Loucy (cell line): ENCODE data around the gene HDGF.

ENCODE experiments used
- H2AFZ ChIP-seq: fragments of 200-600 bp; sonication (generic); 2 replicates; pipeline ENCODE4 v1.6.0; 2016; ENCODE audit warnings: antibody characterized with exemption, mild to moderate bottlenecking, low read length, moderate library complexity
- H3F3A ChIP-seq: fragments of 200-600 bp; 2 replicates; pipeline ENCODE4 v1.6.0; 2016; ENCODE audit warnings: antibody characterized with exemption, low read depth, mild to moderate bottlenecking
- H3K27me3 ChIP-seq: fragments of 200-600 bp; sonication (generic); 2 replicates; pipeline ENCODE4 v1.6.1; 2014; ENCODE audit warnings: low read length, mild to moderate bottlenecking; ENCODE audit not compliant: insufficient read depth, poor library complexity, severe bottlenecking
- H3K36me3 ChIP-seq: fragments of 200-600 bp; sonication (generic); 2 replicates; pipeline ENCODE4 v1.6.1; 2016; ENCODE audit warnings: low read length; ENCODE audit not compliant: insufficient read depth
- H3K4me1 ChIP-seq: fragments of 200-600 bp; sonication (generic); 2 replicates; pipeline ENCODE4 v1.5.1; 2014; ENCODE audit warnings: low read length, mild to moderate bottlenecking; ENCODE audit not compliant: insufficient read depth, poor library complexity, severe bottlenecking
- H3K4me2 ChIP-seq: fragments of 200-600 bp; sonication (generic); 2 replicates; pipeline ENCODE4 v1.6.0; 2014; ENCODE audit warnings: antibody characterized with exemption, low read length, low read depth, mild to moderate bottlenecking; ENCODE audit not compliant: poor library complexity, severe bottlenecking
- H3K4me3 ChIP-seq: fragments of 200-600 bp; sonication (generic); 2 replicates; pipeline ENCODE4 v1.5.1; 2014; ENCODE audit warnings: low read length, mild to moderate bottlenecking, mixed read lengths; ENCODE audit not compliant: poor library complexity, severe bottlenecking
- H3K79me2 ChIP-seq: fragments of 200-600 bp; sonication (generic); 2 replicates; pipeline ENCODE4 v1.6.1; 2014; ENCODE audit warnings: low read length; ENCODE audit not compliant: insufficient read depth
- H3K9ac ChIP-seq: fragments of 200-600 bp; sonication (generic); 2 replicates; pipeline ENCODE4 v1.6.0; 2014; ENCODE audit warnings: mild to moderate bottlenecking, low read depth, low read length, moderate library complexity; ENCODE audit not compliant: poor library complexity, severe bottlenecking
- H3K9me2 ChIP-seq: fragments of 200-600 bp; sonication (generic); replicated peaks from 2 replicates; pipeline ENCODE4 v1.6.1; 2016; ENCODE audit warnings: low read depth, low read length, mixed read lengths
- H3K9me3 ChIP-seq: fragments of 200-600 bp; sonication (generic); 2 replicates; pipeline ENCODE4 v1.6.1; 2014; ENCODE audit warnings: mild to moderate bottlenecking, antibody characterized with exemption, low read length, low read depth; ENCODE audit not compliant: insufficient read depth
- H4K20me1 ChIP-seq: fragments of 200-600 bp; sonication (generic); 2 replicates; pipeline ENCODE4 v1.6.0; 2014; ENCODE audit warnings: antibody characterized with exemption, low read length, mild to moderate bottlenecking; ENCODE audit not compliant: insufficient read depth, poor library complexity, severe bottlenecking
- CTCF ChIP-seq: fragments of 200-600 bp; sonication (generic); conservative IDR thresholded peaks from 2 replicates; pipeline ENCODE4 v1.5.1; 2014; ENCODE audit warnings: mild to moderate bottlenecking, antibody characterized with exemption, low read length
- EZH2phosphoT487 ChIP-seq: fragments of 200-600 bp; IDR thresholded peaks from 2 replicates; pipeline ENCODE4 v1.6.1; 2018; ENCODE audit warnings: antibody characterized with exemption, mild to moderate bottlenecking, moderate library complexity, borderline replicate concordance

Gene HDGF

DNA sequence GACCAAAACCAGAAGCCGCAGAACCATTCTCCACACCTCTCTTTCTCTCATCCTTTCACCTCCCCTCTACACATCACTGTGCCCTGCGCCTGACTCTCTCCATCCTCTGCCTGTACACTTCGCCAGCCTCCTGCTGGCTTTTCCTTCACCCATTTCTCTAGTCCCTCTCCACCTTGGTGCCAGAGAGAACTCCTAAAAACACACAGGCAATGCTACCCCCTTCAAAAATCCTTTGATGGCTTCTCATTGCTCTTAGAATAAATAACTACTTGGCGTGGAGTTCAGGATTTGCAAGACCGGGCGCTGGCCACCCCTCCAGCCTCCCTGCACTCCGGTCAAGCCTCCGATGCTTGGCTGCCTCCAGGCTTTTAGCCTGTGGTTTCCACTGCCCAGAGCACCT lies 54.7 kb downstream of the HDGF start:
- Histone ChIP-seq H3K4me3 (no peak overlapping the region), H3K9me2 (no peaks in the 10 kb centered on the region), H2AFZ (no peak overlapping the region), H3K36me3 (no peaks in the 10 kb centered on the region), H4K20me1 (no peaks in the 10 kb centered on the region), H3K4me1 (peaks cover 18% of the 10 kb centered on the region), H3K9ac (no peak overlapping the region), H3K27me3 (no peaks in the 10 kb centered on the region), H3K79me2 (no peaks in the 10 kb centered on the region), H3K9me3 (no peaks in the 10 kb centered on the region), H3F3A (no peaks in the 10 kb centered on the region), H3K4me2 (no peak overlapping the region)
- TF ChIP-seq CTCF (no peak), EZH2phosphoT487 (no peak)

- TF ChIP-seq CTCF, result no peak
- no peak for TF ChIP-seq EZH2phosphoT487
- no peaks in the 10 kb centered on the region for H3K79me2 ChIP-seq
- H3F3A ChIP-seq, result no peaks in the 10 kb centered on the region
- H4K20me1 ChIP-seq, result no peaks in the 10 kb centered on the region
- peaks cover 18% of the 10 kb centered on the region for H3K4me1 ChIP-seq
- H3K9ac ChIP-seq, result no peak overlapping the region
- no peaks in the 10 kb centered on the region for H3K27me3 ChIP-seq
- no peak overlapping the region for H3K4me2 ChIP-seq
- H3K4me3 ChIP-seq, result no peak overlapping the region
- H3K9me3 ChIP-seq, result no peaks in the 10 kb centered on the region
- H3K9me2 ChIP-seq, result no peaks in the 10 kb centered on the region
- no peaks in the 10 kb centered on the region for H3K36me3 ChIP-seq
- H2AFZ ChIP-seq, result no peak overlapping the region
Observed at GRCh38 chr1:156694690-156694962, 56.8 kb downstream of the HDGF start.

DNA sequence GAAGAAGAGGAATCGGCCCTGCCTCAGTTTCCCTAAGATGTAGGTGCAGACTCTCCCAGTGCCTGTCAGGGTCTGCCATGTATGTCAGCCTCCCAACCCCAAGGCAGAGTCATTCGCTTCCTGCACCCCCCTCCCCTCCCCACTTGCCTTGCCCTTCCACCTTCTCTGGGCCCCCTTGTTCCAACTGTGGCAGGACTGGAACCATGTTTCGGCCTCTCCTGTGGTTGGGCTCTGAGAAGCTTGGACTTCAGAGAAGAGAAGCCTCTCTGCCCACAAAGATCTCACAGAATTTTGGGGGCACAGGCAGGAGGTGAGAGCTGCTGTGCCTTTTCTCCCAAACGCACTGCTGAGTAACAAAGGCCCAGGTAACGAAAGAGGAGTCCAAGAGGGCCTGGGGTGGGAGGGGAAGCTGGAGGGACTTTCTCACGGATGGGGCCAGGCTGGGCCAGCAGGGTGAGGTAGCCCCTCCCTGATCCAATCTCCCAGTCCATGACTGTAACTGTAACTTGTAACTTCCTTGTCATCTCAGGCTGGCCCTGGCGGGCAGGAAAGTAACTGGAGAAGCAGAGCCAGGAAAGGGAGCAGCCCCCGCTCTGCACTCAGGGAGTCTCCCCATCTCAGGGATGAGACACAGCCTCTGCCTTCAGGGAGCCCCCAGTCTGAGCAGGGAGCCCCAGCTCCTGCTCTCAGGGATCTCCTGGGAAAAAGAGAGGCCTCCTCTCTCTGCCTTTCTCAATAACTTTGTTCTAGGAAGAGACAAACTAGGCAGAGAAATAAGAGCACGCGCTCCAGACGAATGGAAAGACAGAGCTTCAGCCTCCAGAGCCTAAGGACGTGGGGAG lies 57.4 kb downstream of the HDGF start:
- no peaks in the 10 kb centered on the region for H3K9me3 ChIP-seq
- no peaks in the 10 kb centered on the region for H3F3A ChIP-seq
- no peaks in the 10 kb centered on the region for H3K9me2 ChIP-seq
- H3K36me3 ChIP-seq, result no peaks in the 10 kb centered on the region
- no peaks in the 10 kb centered on the region for H3K27me3 ChIP-seq
- no peak overlapping the region for H3K4me3 ChIP-seq
- no peaks in the 10 kb centered on the region for H4K20me1 ChIP-seq
- H3K9ac ChIP-seq, result no peak overlapping the region
- no peak for TF ChIP-seq CTCF
- no peak for TF ChIP-seq EZH2phosphoT487
- H2AFZ ChIP-seq, result no peak overlapping the region; the same call in 1 of the 2 replicates
- peaks cover 21% of the 10 kb centered on the region for H3K4me1 ChIP-seq
- H3K79me2 ChIP-seq, result no peaks in the 10 kb centered on the region
- H3K4me2 ChIP-seq, result no peak overlapping the region
